HG03135 (cell line): ENCODE measurements around the gene C1QA.
"Not testable (repeated sequence)": the region's sequence is repeated elsewhere in the genome, so short reads cannot be mapped to it uniquely, and the experiment has no call there.

Source experiments
- ATAC-seq: cut with Tn5 transposase; IDR thresholded peaks from one replicate; pipeline ENCODE4 v1.9.1; 2021; ENCODE audit warnings: mild to moderate bottlenecking, moderate library complexity; ENCODE audit not compliant: unreplicated experiment

Gene C1QA

GRCh38 chr1:22671999-22672398 lies 35.6 kb downstream of the C1QA start:
- no peak for ATAC-seq

- ATAC-seq = no peak
These were observed 37.3 kb downstream of the C1QA start for GRCh38 chr1:22673486-22674409.

- no peak for ATAC-seq
These were observed 38.0 kb downstream of the C1QA start for GRCh38 chr1:22674410-22674749.

- not testable (repeated sequence) for ATAC-seq
These were observed 39.7 kb downstream of the C1QA start for GRCh38 chr1:22676151-22676550.

- no peak for ATAC-seq
These were observed 40.6 kb downstream of the C1QA start for GRCh38 chr1:22676916-22677583.

GRCh38 chr1:22677931-22678896 lies 41.8 kb downstream of the C1QA start:
- no peak for ATAC-seq

GRCh38 chr1:22680726-22681125 lies 44.3 kb downstream of the C1QA start:
- no peak for ATAC-seq

- ATAC-seq = no peak
These were observed 45.3 kb downstream of the C1QA start for GRCh38 chr1:22681556-22682276.

GRCh38 chr1:22683547-22683946 lies 47.1 kb downstream of the C1QA start:
- ATAC-seq = no peak

- no peak for ATAC-seq
These were observed 49.2 kb downstream of the C1QA start for GRCh38 chr1:22685591-22686059.

- no peak for ATAC-seq
These were observed 50.8 kb downstream of the C1QA start for GRCh38 chr1:22687191-22687590.

- no peak for ATAC-seq
These were observed 52.0 kb downstream of the C1QA start for GRCh38 chr1:22688466-22688865.
